ENCODE data around the gene CDX1. TPM values are rescaled to one million over a fixed set of nuclear protein-coding genes. Genes with fewer than 3 reads are reported as not detected.

CDX1 gene
- total RNA-seq, 4 donors from 2014 or later = 0.26 to 0.76 TPM; not detected in 2

- H3K27me3 ChIP-seq = no peaks in the 10 kb centered on the region
- 97% methylated on average over 10 of the region's 15 CpGs for WGBS
- no peak overlapping the region for H3K27ac ChIP-seq
- no peak for DNase-seq (ENCODE audit: low spot score in 2 of 2)
- H3K4me1 ChIP-seq = no peaks in the 10 kb centered on the region
- H3K36me3 ChIP-seq = peaks cover 66% of the 10 kb centered on the region
- no peaks in the 10 kb centered on the region for H3K9me3 ChIP-seq
- TF ChIP-seq POLR2AphosphoS5 (IDR thresholded peaks at IDR 0.05) = no peak
- TF ChIP-seq EP300 (IDR thresholded peaks at IDR 0.05) = no peak
- no peak for TF ChIP-seq CTCF (IDR thresholded peaks at IDR 0.05)
- no peak for TF ChIP-seq POLR2A (IDR thresholded peaks at IDR 0.05)
- no peak overlapping the region for H3K4me3 ChIP-seq
Observed at GRCh38 chr5:150122536-150123481, 43.8 kb upstream of the CDX1 start.

GRCh38 chr5:150123542-150123941 is 43.0 kb upstream of the CDX1 start:
- no peak for DNase-seq (ENCODE audit: low spot score in 2 of 2)
- Histone ChIP-seq H3K27me3 (no peaks in the 10 kb centered on the region), H3K4me3 (no peak overlapping the region), H3K36me3 (peaks cover 68% of the 10 kb centered on the region), H3K27ac (no peak overlapping the region), H3K4me1 (no peaks in the 10 kb centered on the region), H3K9me3 (no peaks in the 10 kb centered on the region)
- TF ChIP-seq POLR2AphosphoS5 (IDR thresholded peaks at IDR 0.05) (no peak), CTCF (IDR thresholded peaks at IDR 0.05) (no peak)
- 80% methylated on average over 4 of the region's 4 CpGs for WGBS

- Histone ChIP-seq H3K4me3 (no peak overlapping the region), H3K27me3 (no peaks in the 10 kb centered on the region), H3K4me1 (no peaks in the 10 kb centered on the region), H3K27ac (no peak overlapping the region), H3K36me3 (peaks cover 67% of the 10 kb centered on the region), H3K9me3 (no peaks in the 10 kb centered on the region)
- WGBS = 87% methylated on average over 5 of the region's 11 CpGs
- TF ChIP-seq POLR2A (IDR thresholded peaks at IDR 0.05) (no peak), EP300 (IDR thresholded peaks at IDR 0.05) (no peak), CTCF (IDR thresholded peaks at IDR 0.05) (no peak), POLR2AphosphoS5 (IDR thresholded peaks at IDR 0.05) (no peak)
- no peak for DNase-seq (ENCODE audit: low spot score in 2 of 2)
Observed at GRCh38 chr5:150124111-150124557, 42.4 kb upstream of the CDX1 start.

GRCh38 chr5:150124596-150124995 is 42.0 kb upstream of the CDX1 start:
- Histone ChIP-seq H3K9me3 (no peaks in the 10 kb centered on the region), H3K27ac (no peak overlapping the region), H3K4me1 (peaks cover 3% of the 10 kb centered on the region), H3K4me3 (no peak overlapping the region), H3K36me3 (peaks cover 62% of the 10 kb centered on the region), H3K27me3 (no peaks in the 10 kb centered on the region)
- no peak for DNase-seq (ENCODE audit: low spot score in 2 of 2)
- TF ChIP-seq EP300 (IDR thresholded peaks at IDR 0.05) = no peak
- TF ChIP-seq POLR2A (IDR thresholded peaks at IDR 0.05) = no peak
- TF ChIP-seq CTCF (IDR thresholded peaks at IDR 0.05) = no peak
- no peak for TF ChIP-seq POLR2AphosphoS5 (IDR thresholded peaks at IDR 0.05)
- 60% methylated on average over 3 of the region's 8 CpGs for WGBS

- H3K27ac ChIP-seq = no peak overlapping the region
- no peaks in the 10 kb centered on the region for H3K27me3 ChIP-seq
- H3K9me3 ChIP-seq = no peaks in the 10 kb centered on the region
- no peak overlapping the region for H3K4me3 ChIP-seq
- H3K4me1 ChIP-seq = peaks cover 11% of the 10 kb centered on the region
- peaks cover 58% of the 10 kb centered on the region for H3K36me3 ChIP-seq
- DNase-seq (ENCODE audit: low spot score in 2 of 2) = no peak
- TF ChIP-seq POLR2AphosphoS5 (IDR thresholded peaks at IDR 0.05) (no peak), POLR2A (IDR thresholded peaks at IDR 0.05) (no peak), CTCF (IDR thresholded peaks at IDR 0.05) (no peak), EP300 (IDR thresholded peaks at IDR 0.05) (no peak)
- WGBS = 96% methylated on average over 10 of the region's 10 CpGs
Observed at GRCh38 chr5:150125334-150125733, 41.2 kb upstream of the CDX1 start.
